ENCODE results near the gene DIS3L2. TPM values are rescaled to one million over a fixed set of nuclear protein-coding genes. Genes with fewer than 3 reads are reported as not detected.

DIS3L2 gene
- total RNA-seq, 1 donor from 2014 or later, result 32.2 TPM

- intact Hi-C loops (cut with DNase I), result no loop called here
Observed at GRCh38 chr2:231930593-231931281, 30.8 kb upstream of the DIS3L2 start.

GRCh38 chr2:231931481-231931915 is 30.0 kb upstream of the DIS3L2 start:
- TF ChIP-seq CTCF (IDR thresholded peaks at IDR 0.05) (no peak), POLR2AphosphoS5 (IDR thresholded peaks at IDR 0.05; ENCODE audit: insufficient read depth in 1 of 2, low read depth in 1 of 2) (no peak), POLR2A (IDR thresholded peaks at IDR 0.05) (no peak)
- peak; percentile 55 to 83 for DNase-seq (ENCODE audit: extremely low spot score in 2 of 2)
- Histone ChIP-seq H3K4me3 (no peak overlapping the region), H3K27me3 (no peaks in the 10 kb centered on the region), H3K27ac (no peak overlapping the region), H3K9me3 (no peaks in the 10 kb centered on the region), H3K36me3 (no peaks in the 10 kb centered on the region), H3K4me1 (peaks cover 7% of the 10 kb centered on the region)
- intact Hi-C loops (cut with DNase I), result no loop called here

More at GRCh38 chr2:231930593-231931281, 30.8 kb upstream of the DIS3L2 start:
- Histone ChIP-seq H3K27ac (no peak overlapping the region), H3K27me3 (no peaks in the 10 kb centered on the region), H3K4me1 (peaks cover 15% of the 10 kb centered on the region), H3K9me3 (no peaks in the 10 kb centered on the region), H3K4me3 (no peak overlapping the region), H3K36me3 (no peaks in the 10 kb centered on the region)
- DNase-seq (ENCODE audit: extremely low spot score in 2 of 2), result peak in 1 of 2 donors; percentile 82
- TF ChIP-seq POLR2A (IDR thresholded peaks at IDR 0.05), result no peak

- TF ChIP-seq POLR2AphosphoS5 (IDR thresholded peaks at IDR 0.05; ENCODE audit: insufficient read depth in 1 of 2, low read depth in 1 of 2), result no peak
- no peak for TF ChIP-seq CTCF (IDR thresholded peaks at IDR 0.05)
- TF ChIP-seq POLR2A (IDR thresholded peaks at IDR 0.05), result no peak
- DNase-seq (ENCODE audit: extremely low spot score in 2 of 2), result no peak
- no peaks in the 10 kb centered on the region for H3K27me3 ChIP-seq
Observed at GRCh38 chr2:231932711-231932970, 28.9 kb upstream of the DIS3L2 start.

GRCh38 chr2:231932985-231933915 is 28.3 kb upstream of the DIS3L2 start:
- Histone ChIP-seq H3K27ac (no peak overlapping the region), H3K36me3 (no peaks in the 10 kb centered on the region), H3K4me1 (no peaks in the 10 kb centered on the region), H3K9me3 (no peaks in the 10 kb centered on the region), H3K27me3 (no peaks in the 10 kb centered on the region), H3K4me3 (no peak overlapping the region)
- intact Hi-C loops (cut with DNase I), result no loop called here
- no peak for TF ChIP-seq POLR2A (IDR thresholded peaks at IDR 0.05)
- DNase-seq (ENCODE audit: extremely low spot score in 2 of 2), result no peak

More at GRCh38 chr2:231932711-231932970, 28.9 kb upstream of the DIS3L2 start:
- intact Hi-C loops (cut with DNase I), result no loop called here
- H3K9me3 ChIP-seq, result no peaks in the 10 kb centered on the region
- no peak overlapping the region for H3K4me3 ChIP-seq
- no peak overlapping the region for H3K27ac ChIP-seq
- no peaks in the 10 kb centered on the region for H3K36me3 ChIP-seq
- no peaks in the 10 kb centered on the region for H3K4me1 ChIP-seq

- Histone ChIP-seq H3K27ac (no peak overlapping the region), H3K4me3 (no peak overlapping the region), H3K27me3 (no peaks in the 10 kb centered on the region), H3K9me3 (no peaks in the 10 kb centered on the region), H3K4me1 (no peaks in the 10 kb centered on the region), H3K36me3 (no peaks in the 10 kb centered on the region)
- no peak for DNase-seq (ENCODE audit: extremely low spot score in 2 of 2)
- intact Hi-C loops (cut with DNase I), result no loop called here
- TF ChIP-seq CTCF (IDR thresholded peaks at IDR 0.05), result no peak
- TF ChIP-seq POLR2A (IDR thresholded peaks at IDR 0.05), result no peak
- no peak for TF ChIP-seq POLR2AphosphoS5 (IDR thresholded peaks at IDR 0.05; ENCODE audit: insufficient read depth in 1 of 2, low read depth in 1 of 2)
Observed at GRCh38 chr2:231933916-231934401, 27.6 kb upstream of the DIS3L2 start.
